Activated naive CD4-positive, alpha-beta T cell treated with anti-CD3 and anti-CD28 coated beads for 36 hours (primary cell): ENCODE results near the gene NPBWR2. TPM values are rescaled to one million over a fixed set of nuclear protein-coding genes. Genes with fewer than 3 reads are reported as not detected.

Experiments
- CTCF ChIA-PET: fragments of 350-600 bp; sonication (Branson Sonifier 250); formaldehyde crosslinking; loops from one replicate; lab custom pipeline; 2021; ENCODE audit warnings: antibody characterized with exemption; lab: Charles Lee
- DNase-seq: peaks from one replicate; pipeline ENCODE4 v3.0.0-alpha.2; 2020
- H3K27ac Mint-ChIP-seq: one replicate; pipeline ENCODE4 v1.8.0; 2021; ENCODE audit warnings: mild to moderate bottlenecking, mixed read lengths
- H3K27me3 Mint-ChIP-seq: one replicate; pipeline ENCODE4 v1.8.0; 2021; ENCODE audit warnings: low read depth, mixed read lengths
- H3K36me3 Mint-ChIP-seq: one replicate; pipeline ENCODE4 v1.8.0; 2021; ENCODE audit warnings: low read depth, mixed read lengths
- H3K4me1 Mint-ChIP-seq: one replicate; pipeline ENCODE4 v1.8.0; 2021; ENCODE audit warnings: low read depth, mixed read lengths
- H3K4me3 Mint-ChIP-seq: one replicate; pipeline ENCODE4 v1.8.0; 2021; ENCODE audit warnings: mild to moderate bottlenecking, moderate library complexity, mixed read lengths
- H3K9me3 Mint-ChIP-seq: one replicate; pipeline ENCODE4 v1.8.0; 2021; ENCODE audit warnings: mixed read lengths
- intact Hi-C: fragments of 100-400 bp; cut with micrococcal nuclease; formaldehyde crosslinking; loops from one replicate; pipeline ENCODE4 v1.15.1; 2023
- total RNA-seq, 2 experiments: library from RNA; stranded (reverse); gene quantifications; one replicate each; pipeline ENCODE4 v1.2.3, GENCODE V29; 2021

NPBWR2 gene
- total RNA-seq, 2 experiments from 2014 or later = not detected

- CTCF ChIA-PET = interaction anchor here (0.9 to 1.4 kb wide), 5 partner anchors 9 to 82 kb away, joined by 3 to 5 read pairs (median 3); partner anchors contain the start of genes PRPF6 and RGS19
- Mint-ChIP-seq H3K4me1 (peaks cover 47% of the 10 kb centered on the region), H3K27me3 (no peaks in the 10 kb centered on the region), H3K9me3 (no peaks in the 10 kb centered on the region), H3K4me3 (peak within 1 kb of the TSS; percentile 89), H3K27ac (peak within 1 kb of the TSS; percentile 54), H3K36me3 (no peaks in the 10 kb centered on the region)
- intact Hi-C loops = loop anchor here (1.0 to 10.0 kb wide), 5 partner anchors 15 to 408 kb away; partner anchors contain the start of genes PRPF6, RTEL1, STMN3 and UCKL1
- DNase-seq = peak; percentile 98
These were observed 44.6 kb downstream of the NPBWR2 start, which contains the start of gene TCEA2 for GRCh38 chr20:64062596-64063388. Gene TCEA2 (plus strand): TSS chr20:64063198. CDS start chr20:64063313, 115 bp downstream.

GRCh38 chr20:64062276-64062595 lies 45.1 kb downstream of the NPBWR2 start:
- CTCF ChIA-PET = interaction anchor here (0.6 to 1.4 kb wide), 6 partner anchors 8 to 222 kb away, joined by 3 to 5 read pairs (median 3); partner anchors contain the start of genes PRPF6 and RGS19
- Mint-ChIP-seq H3K27me3 (no peaks in the 10 kb centered on the region), H3K36me3 (no peaks in the 10 kb centered on the region), H3K9me3 (no peaks in the 10 kb centered on the region), H3K4me1 (peaks cover 49% of the 10 kb centered on the region), H3K4me3 (peak overlapping the region; percentile 89), H3K27ac (no peak overlapping the region)
- DNase-seq = no peak
- intact Hi-C loops = loop anchor here (10.0 kb wide), 1 partner anchor 407 kb away; the partner anchor contains the start of genes RTEL1 and STMN3

- no peaks in the 10 kb centered on the region for H3K9me3 Mint-ChIP-seq
- no peaks in the 10 kb centered on the region for H3K27me3 Mint-ChIP-seq
- DNase-seq = no peak
- no peak overlapping the region for H3K27ac Mint-ChIP-seq
- H3K36me3 Mint-ChIP-seq = no peaks in the 10 kb centered on the region
- intact Hi-C loops = loop anchor here (10.0 kb wide), 1 partner anchor 274 kb away; no protein-coding TSS in a partner anchor
- H3K4me1 Mint-ChIP-seq = peaks cover 15% of the 10 kb centered on the region
- CTCF ChIA-PET = interaction anchor here (1.8 kb wide), 1 partner anchor 78 kb away, joined by 9 read pairs; the partner anchor contains the start of gene PRPF6
- no peak overlapping the region for H3K4me3 Mint-ChIP-seq
These were observed 48.8 kb downstream of the NPBWR2 start for GRCh38 chr20:64058536-64058935.

GRCh38 chr20:64057628-64058498 lies 49.5 kb downstream of the NPBWR2 start:
- peak; percentile 90 for DNase-seq
- Mint-ChIP-seq H3K4me1 (peaks cover 19% of the 10 kb centered on the region), H3K9me3 (no peaks in the 10 kb centered on the region), H3K4me3 (peak overlapping the region; percentile 56), H3K27me3 (peaks cover 5% of the 10 kb centered on the region), H3K27ac (no peak overlapping the region), H3K36me3 (no peaks in the 10 kb centered on the region)
- intact Hi-C loops = loop anchor here (1.0 to 10.0 kb wide), 4 partner anchors 19 to 520 kb away; no protein-coding TSS in a partner anchor
- CTCF ChIA-PET = interaction anchor here (0.7 to 1.8 kb wide), 8 partner anchors 17 to 519 kb away, joined by 3 to 16 read pairs (median 4); partner anchors contain the start of gene PRPF6

GRCh38 chr20:64056889-64057627 lies 50.3 kb downstream of the NPBWR2 start:
- no peak overlapping the region for H3K27ac Mint-ChIP-seq
- DNase-seq = no peak

GRCh38 chr20:64056639-64056888 lies 50.8 kb downstream of the NPBWR2 start:
- no peak for DNase-seq
- intact Hi-C loops = loop anchor here (10.0 kb wide), 1 partner anchor 272 kb away; no protein-coding TSS in a partner anchor
- CTCF ChIA-PET = interaction anchor here (1.4 kb wide), 1 partner anchor 22 kb away, joined by 5 read pairs; no protein-coding TSS in a partner anchor
- no peaks in the 10 kb centered on the region for H3K36me3 Mint-ChIP-seq
- H3K4me3 Mint-ChIP-seq = no peak overlapping the region
- H3K27me3 Mint-ChIP-seq = peaks cover 11% of the 10 kb centered on the region
- no peaks in the 10 kb centered on the region for H3K9me3 Mint-ChIP-seq
- peaks cover 17% of the 10 kb centered on the region for H3K4me1 Mint-ChIP-seq
- H3K27ac Mint-ChIP-seq = no peak overlapping the region

More at GRCh38 chr20:64056889-64057627, 50.3 kb downstream of the NPBWR2 start:
- intact Hi-C loops = loop anchor here (1.0 to 10.0 kb wide), 4 partner anchors 18 to 519 kb away; no protein-coding TSS in a partner anchor
- Mint-ChIP-seq H3K36me3 (no peaks in the 10 kb centered on the region), H3K9me3 (no peaks in the 10 kb centered on the region), H3K27me3 (peaks cover 6% of the 10 kb centered on the region), H3K4me3 (peak overlapping the region; percentile 56), H3K4me1 (peaks cover 19% of the 10 kb centered on the region)
- CTCF ChIA-PET = interaction anchor here (0.7 to 1.8 kb wide), 8 partner anchors 16 to 518 kb away, joined by 3 to 16 read pairs (median 4); partner anchors contain the start of gene PRPF6

GRCh38 chr20:64055893-64056638 lies 51.3 kb downstream of the NPBWR2 start:
- no peaks in the 10 kb centered on the region for H3K9me3 Mint-ChIP-seq
- DNase-seq = no peak
- peaks cover 12% of the 10 kb centered on the region for H3K27me3 Mint-ChIP-seq
- CTCF ChIA-PET = no interaction called here
- peaks cover 17% of the 10 kb centered on the region for H3K4me1 Mint-ChIP-seq
- H3K36me3 Mint-ChIP-seq = no peaks in the 10 kb centered on the region
- H3K4me3 Mint-ChIP-seq = no peak overlapping the region
- H3K27ac Mint-ChIP-seq = no peak overlapping the region
- intact Hi-C loops = loop anchor here (10.0 kb wide), 1 partner anchor 271 kb away; no protein-coding TSS in a partner anchor

GRCh38 chr20:64055396-64055892 lies 51.9 kb downstream of the NPBWR2 start:
- CTCF ChIA-PET = no interaction called here
- H3K27me3 Mint-ChIP-seq = peaks cover 19% of the 10 kb centered on the region
- no peak overlapping the region for H3K4me3 Mint-ChIP-seq
- intact Hi-C loops = loop anchor here (10.0 kb wide), 1 partner anchor 271 kb away; no protein-coding TSS in a partner anchor
- H3K9me3 Mint-ChIP-seq = no peaks in the 10 kb centered on the region
- DNase-seq = no peak
- no peak overlapping the region for H3K27ac Mint-ChIP-seq
- no peaks in the 10 kb centered on the region for H3K36me3 Mint-ChIP-seq
- peaks cover 17% of the 10 kb centered on the region for H3K4me1 Mint-ChIP-seq

GRCh38 chr20:64053841-64054661 lies 53.3 kb downstream of the NPBWR2 start:
- CTCF ChIA-PET = interaction anchor here (0.8 to 1.9 kb wide), 8 partner anchors 8 to 80 kb away, joined by 3 to 6 read pairs (median 3); partner anchors contain the start of gene C20orf204
- H3K4me3 Mint-ChIP-seq = no peak overlapping the region
- peaks cover 17% of the 10 kb centered on the region for H3K4me1 Mint-ChIP-seq
- no peak overlapping the region for H3K27ac Mint-ChIP-seq
- intact Hi-C loops = loop anchor here (10.0 kb wide), 1 partner anchor 269 kb away; no protein-coding TSS in a partner anchor
- no peaks in the 10 kb centered on the region for H3K36me3 Mint-ChIP-seq
- no peak for DNase-seq
- H3K27me3 Mint-ChIP-seq = peaks cover 24% of the 10 kb centered on the region
- H3K9me3 Mint-ChIP-seq = no peaks in the 10 kb centered on the region
